Neural cell (in vitro differentiated cells): ENCODE results near the gene ST3GAL4. TPM values are rescaled to one million over a fixed set of nuclear protein-coding genes. Genes with fewer than 3 reads are reported as not detected.

ENCODE experiments used
- H2AFZ ChIP-seq: fragments of 200-600, 300-800 bp; sonication (generic), shearing (Covaris generic); 2 replicates; pipeline ENCODE4 v1.6.0; 2014; ENCODE audit warnings: low read depth, mild to moderate bottlenecking, antibody characterized with exemption, low read length, moderate library complexity
- H3F3A ChIP-seq: fragments of 200-600 bp; shearing (Covaris generic); 2 replicates; pipeline ENCODE4 v1.6.1; 2016; ENCODE audit warnings: mild to moderate bottlenecking, moderate library complexity, mixed read lengths, antibody characterized with exemption, low read length; ENCODE audit not compliant: insufficient read depth, poor library complexity, severe bottlenecking
- H3K27ac ChIP-seq: fragments of 200-600, 300-800 bp; sonication (generic), shearing (Covaris generic); 2 replicates; pipeline ENCODE4 v1.5.1; 2014; ENCODE audit warnings: mild to moderate bottlenecking, low read length, moderate library complexity
- H3K27me3 ChIP-seq: fragments of 300-800, 200-600 bp; sonication (generic), shearing (Covaris generic); 2 replicates; pipeline ENCODE4 v1.6.0; 2014; ENCODE audit warnings: mild to moderate bottlenecking, low read depth, low read length, moderate library complexity; ENCODE audit not compliant: insufficient read depth
- H3K36me3 ChIP-seq: fragments of 300-800, 200-600 bp; sonication (generic), shearing (Covaris generic); 2 replicates; pipeline ENCODE4 v1.5.1; 2014; ENCODE audit warnings: mild to moderate bottlenecking, antibody characterized with exemption, low read length, moderate library complexity; ENCODE audit not compliant: insufficient read depth
- H3K4me2 ChIP-seq: fragments of 300-800, 200-600 bp; sonication (generic), shearing (Covaris generic); 2 replicates; pipeline ENCODE4 v1.6.0; 2014; ENCODE audit warnings: mild to moderate bottlenecking, low read length
- H3K4me3 ChIP-seq: fragments of 300-800, 200-600 bp; sonication (generic), shearing (Covaris generic); 2 replicates; pipeline ENCODE4 v1.5.1; 2014; ENCODE audit warnings: mild to moderate bottlenecking, low read length, moderate library complexity
- H3K79me2 ChIP-seq: fragments of 200-600 bp; shearing (Covaris generic); replicated peaks from 2 replicates; pipeline ENCODE4 v1.6.0; 2014; ENCODE audit warnings: mild to moderate bottlenecking, low read length, moderate library complexity; ENCODE audit not compliant: insufficient read depth
- H3K9ac ChIP-seq: fragments of 300-800, 200-600 bp; sonication (generic), shearing (Covaris generic); 2 replicates; pipeline ENCODE4 v1.6.1; 2016; ENCODE audit warnings: mild to moderate bottlenecking, low read length, mixed read lengths
- H3K9me2 ChIP-seq: fragments of 200-600 bp; shearing (Covaris generic); 2 replicates; pipeline ENCODE4 v1.6.1; 2016; ENCODE audit warnings: mild to moderate bottlenecking, low read length, mixed read lengths; ENCODE audit not compliant: insufficient read depth
- H3K9me3 ChIP-seq: fragments of 200-600, 300-800 bp; sonication (generic), shearing (Covaris generic); 2 replicates; pipeline ENCODE4 v1.6.1; 2016; ENCODE audit warnings: mild to moderate bottlenecking, mixed run types, low read length, moderate library complexity, mixed read lengths
- H4K20me1 ChIP-seq: fragments of 200-600 bp; shearing (Covaris generic); 2 replicates; pipeline ENCODE4 v1.6.1; 2016; ENCODE audit warnings: mild to moderate bottlenecking, mixed run types; ENCODE audit not compliant: insufficient read depth
- CTCF ChIP-seq: fragments of 450-650 bp; IDR thresholded peaks from 2 replicates; pipeline ENCODE4 v1.5.1; 2014; ENCODE audit warnings: antibody characterized with exemption, mild to moderate bottlenecking, moderate library complexity; ENCODE audit not compliant: poor library complexity, severe bottlenecking
- EP300 ChIP-seq: fragments of 450-650 bp; conservative IDR thresholded peaks from 2 replicates; pipeline ENCODE4 v1.6.1; 2014; ENCODE audit warnings: antibody characterized with exemption, mild to moderate bottlenecking, moderate library complexity; ENCODE audit not compliant: poor library complexity, severe bottlenecking
- EZH2 ChIP-seq: fragments of 200-600, 300-800 bp; shearing (Covaris generic), sonication (generic); IDR thresholded peaks from 2 replicates; pipeline ENCODE4 v1.6.1; 2014; ENCODE audit warnings: antibody characterized with exemption, low read length, borderline replicate concordance, mild to moderate bottlenecking; ENCODE audit not compliant: insufficient read depth, poor library complexity, severe bottlenecking
- MXI1 ChIP-seq: fragments of 450-650 bp; conservative IDR thresholded peaks from 2 replicates; pipeline ENCODE4 v1.6.1; 2014; ENCODE audit warnings: antibody characterized with exemption, mild to moderate bottlenecking; ENCODE audit not compliant: poor library complexity, severe bottlenecking
- POLR2AphosphoS5 ChIP-seq: IDR thresholded peaks from 2 replicates; pipeline ENCODE4 v1.6.1; 2012
- RAD21 ChIP-seq: fragments of 450-650 bp; conservative IDR thresholded peaks from 2 replicates; pipeline ENCODE4 v1.6.1; 2014; ENCODE audit warnings: antibody characterized with exemption, mild to moderate bottlenecking, moderate library complexity
- REST ChIP-seq: IDR thresholded peaks from 2 replicates; pipeline ENCODE4 v1.6.1; 2012; ENCODE audit warnings: borderline replicate concordance
- SMC3 ChIP-seq: fragments of 450-650 bp; conservative IDR thresholded peaks from 2 replicates; pipeline ENCODE4 v1.6.1; 2014; ENCODE audit warnings: antibody characterized with exemption, mild to moderate bottlenecking, moderate library complexity; ENCODE audit not compliant: poor library complexity
- TAF1 ChIP-seq: IDR thresholded peaks from 2 replicates; pipeline ENCODE4 v1.6.1; 2012; ENCODE audit warnings: low read depth
- polyA plus RNA-seq: library from polyadenylated mRNA; depleted of rRNA; stranded (reverse); fragments of >200 nt; gene quantifications from 2 replicates; pipeline ENCODE4 v1.2.3, GENCODE V29; 2014

The ST3GAL4 gene
- polyA plus RNA-seq, 1 donor from 2014 or later: 46.1 TPM

GRCh38 chr11:126310200-126310991 is 45.1 kb upstream of the ST3GAL4 start:
- no peak overlapping the region for H3K4me2 ChIP-seq
- H3K27me3 ChIP-seq: no peaks in the 10 kb centered on the region
- no peak overlapping the region for H2AFZ ChIP-seq
- no peak overlapping the region for H3K4me3 ChIP-seq
- no peak overlapping the region for H3K9ac ChIP-seq
- H3K27ac ChIP-seq: no peak overlapping the region
- H3K9me2 ChIP-seq: no peaks in the 10 kb centered on the region
- no peaks in the 10 kb centered on the region for H3K9me3 ChIP-seq
- H3F3A ChIP-seq: no peaks in the 10 kb centered on the region
- H4K20me1 ChIP-seq: no peaks in the 10 kb centered on the region
- no peaks in the 10 kb centered on the region for H3K79me2 ChIP-seq
- no peak for TF ChIP-seq POLR2AphosphoS5
- TF ChIP-seq SMC3: peak; percentile 83
- TF ChIP-seq CTCF: peak; percentile 89
- peak; percentile 87 for TF ChIP-seq RAD21
- no peak for TF ChIP-seq EP300
- no peak for TF ChIP-seq TAF1
- TF ChIP-seq MXI1: no peak
- TF ChIP-seq REST: no peak
- no peak for TF ChIP-seq EZH2
- no peaks in the 10 kb centered on the region for H3K36me3 ChIP-seq

GRCh38 chr11:126310992-126311310 is 44.5 kb upstream of the ST3GAL4 start:
- Histone ChIP-seq H3K4me2 (no peak overlapping the region), H3F3A (no peaks in the 10 kb centered on the region)

More at GRCh38 chr11:126310992-126311310, 44.5 kb upstream of the ST3GAL4 start:
- Histone ChIP-seq H3K27me3 (no peaks in the 10 kb centered on the region), H3K36me3 (no peaks in the 10 kb centered on the region), H3K79me2 (no peaks in the 10 kb centered on the region), H3K4me3 (no peak overlapping the region), H2AFZ (no peak overlapping the region), H3K9me2 (no peaks in the 10 kb centered on the region), H3K9ac (no peak overlapping the region), H4K20me1 (no peaks in the 10 kb centered on the region), H3K27ac (no peak overlapping the region), H3K9me3 (no peaks in the 10 kb centered on the region)
- TF ChIP-seq MXI1 (no peak), EP300 (no peak), REST (no peak), EZH2 (no peak)
